Activated CD8-positive, alpha-beta memory T cell treated with anti-CD3 and anti-CD28 coated beads, Interleukin-2, amount 10 ng/mL, durations not matched to agents 7 days and 5 days (primary cell): ENCODE results near the gene ACTA1. TPM values are rescaled to one million over a fixed set of nuclear protein-coding genes. Genes with fewer than 3 reads are reported as not detected.
"Not testable (repeated sequence)": the region's sequence is repeated elsewhere in the genome, so short reads cannot be mapped to it uniquely, and the experiment has no call there.

Source experiments
- ATAC-seq: fragments of 150-1000 bp; cut with Tn5 transposase; one replicate; pipeline ENCODE4 v1.10.0; 2021; ENCODE audit warnings: moderate library complexity
- CTCF ChIA-PET: fragments of 350-600 bp; sonication (Branson Sonifier 250); formaldehyde crosslinking; loops from one replicate; lab custom pipeline; 2021; ENCODE audit warnings: antibody characterized with exemption; lab: Charles Lee
- DNase-seq: peaks from one replicate; pipeline ENCODE4 v3.0.0-alpha.2; 2020
- H3K27ac Mint-ChIP-seq: one replicate; pipeline ENCODE4 v1.8.0; 2021; ENCODE audit warnings: mild to moderate bottlenecking, mixed read lengths
- H3K27me3 Mint-ChIP-seq: one replicate; pipeline ENCODE4 v1.8.0; 2021; ENCODE audit warnings: mixed read lengths
- H3K36me3 Mint-ChIP-seq: one replicate; pipeline ENCODE4 v1.8.0; 2021; ENCODE audit warnings: mild to moderate bottlenecking, mixed read lengths
- H3K4me1 Mint-ChIP-seq: one replicate; pipeline ENCODE4 v1.8.0; 2021; ENCODE audit warnings: mixed read lengths
- H3K4me3 Mint-ChIP-seq: one replicate; pipeline ENCODE4 v1.8.0; 2021; ENCODE audit warnings: mild to moderate bottlenecking, moderate library complexity, mixed read lengths
- H3K9me3 Mint-ChIP-seq: one replicate; pipeline ENCODE4 v1.8.0; 2022; ENCODE audit warnings: low read depth, mixed read lengths
- total RNA-seq, 2 experiments: library from RNA; stranded (reverse); gene quantifications; one replicate each; pipeline ENCODE4 v1.2.3, GENCODE V29; 2021

ACTA1 gene
- not detected for total RNA-seq

GRCh38 chr1:229434005-229434640 is at the start of gene ACTA1:
TSS of gene ACTA1 (minus strand) at chr1:229434094. CDS start at chr1:229433115, 979 bp downstream.
- peaks cover 85% of the 10 kb centered on the region for H3K27me3 Mint-ChIP-seq
- H3K4me3 Mint-ChIP-seq, result no peak within 1 kb of the TSS
- H3K4me1 Mint-ChIP-seq, result peaks cover 18% of the 10 kb centered on the region
- DNase-seq, result no peak
- ATAC-seq, result no peak
- no peaks in the 10 kb centered on the region for H3K9me3 Mint-ChIP-seq
- peaks cover 11% of the 10 kb centered on the region for H3K36me3 Mint-ChIP-seq
- CTCF ChIA-PET, result no interaction called here
- H3K27ac Mint-ChIP-seq, result no peak within 1 kb of the TSS

- Mint-ChIP-seq H3K27ac (no peak overlapping the region), H3K27me3 (no peaks in the 10 kb centered on the region), H3K36me3 (peaks cover 46% of the 10 kb centered on the region), H3K4me3 (no peak overlapping the region), H3K9me3 (no peaks in the 10 kb centered on the region), H3K4me1 (peaks cover 16% of the 10 kb centered on the region)
- DNase-seq (no peak), ATAC-seq (no peak)
- CTCF ChIA-PET, result interaction anchor here (0.6 to 6.2 kb wide), 29 partner anchors 9 to 824 kb away, joined by 3 to 114 read pairs (median 4); partner anchors contain the start of genes CCSAP, NUP133 and RAB4A
These were observed 48.6 kb upstream of the ACTA1 start for GRCh38 chr1:229482511-229482910.

GRCh38 chr1:229480495-229480894 is 46.6 kb upstream of the ACTA1 start:
- Mint-ChIP-seq H3K27ac (no peak overlapping the region), H3K27me3 (no peaks in the 10 kb centered on the region), H3K36me3 (peaks cover 39% of the 10 kb centered on the region), H3K9me3 (no peaks in the 10 kb centered on the region), H3K4me1 (peaks cover 16% of the 10 kb centered on the region), H3K4me3 (no peak overlapping the region)
- CTCF ChIA-PET, result interaction anchor here (0.5 to 6.2 kb wide), 5 partner anchors 13 to 224 kb away, joined by 3 to 114 read pairs (median 3); no protein-coding TSS in a partner anchor
- ATAC-seq, result no peak
- DNase-seq, result no peak

GRCh38 chr1:229479660-229480399 is 45.9 kb upstream of the ACTA1 start:
- Mint-ChIP-seq H3K4me1 (peaks cover 16% of the 10 kb centered on the region), H3K27ac (no peak overlapping the region), H3K4me3 (no peak overlapping the region), H3K9me3 (no peaks in the 10 kb centered on the region), H3K27me3 (no peaks in the 10 kb centered on the region), H3K36me3 (peaks cover 37% of the 10 kb centered on the region)
- ATAC-seq, result no peak
- CTCF ChIA-PET, result interaction anchor here (0.5 to 6.2 kb wide), 6 partner anchors 13 to 223 kb away, joined by 3 to 114 read pairs (median 3); no protein-coding TSS in a partner anchor
- DNase-seq, result no peak

- Mint-ChIP-seq H3K4me1 (peaks cover 20% of the 10 kb centered on the region), H3K27ac (no peak overlapping the region), H3K27me3 (no peaks in the 10 kb centered on the region), H3K9me3 (no peaks in the 10 kb centered on the region), H3K4me3 (no peak overlapping the region), H3K36me3 (peaks cover 41% of the 10 kb centered on the region)
- ATAC-seq (no peak), DNase-seq (no peak)
- CTCF ChIA-PET, result interaction anchor here (1.3 to 6.2 kb wide), 2 partner anchors 38 to 222 kb away, joined by 3 to 114 read pairs; no protein-coding TSS in a partner anchor
These were observed 45.0 kb upstream of the ACTA1 start for GRCh38 chr1:229478852-229479251.

GRCh38 chr1:229475859-229476258 is 42.0 kb upstream of the ACTA1 start:
- CTCF ChIA-PET, result interaction anchor here (1.4 kb wide), 1 partner anchor 221 kb away, joined by 7 read pairs; no protein-coding TSS in a partner anchor
- not testable (repeated sequence) for DNase-seq
- peaks cover 29% of the 10 kb centered on the region for H3K36me3 Mint-ChIP-seq

GRCh38 chr1:229474509-229474908 is 40.6 kb upstream of the ACTA1 start:
- Mint-ChIP-seq H3K9me3 (no peaks in the 10 kb centered on the region), H3K36me3 (peaks cover 28% of the 10 kb centered on the region), H3K27me3 (no peaks in the 10 kb centered on the region), H3K4me3 (no peak overlapping the region), H3K4me1 (peaks cover 11% of the 10 kb centered on the region), H3K27ac (no peak overlapping the region)
- DNase-seq (no peak), ATAC-seq (no peak)
- CTCF ChIA-PET, result no interaction called here

More at GRCh38 chr1:229475859-229476258, 42.0 kb upstream of the ACTA1 start:
- ATAC-seq, H3K27ac Mint-ChIP-seq, H3K4me3 Mint-ChIP-seq, H3K27me3 Mint-ChIP-seq, H3K9me3 Mint-ChIP-seq: not testable (repeated sequence)
- peaks cover 18% of the 10 kb centered on the region for H3K4me1 Mint-ChIP-seq

GRCh38 chr1:229471175-229471574 is 37.3 kb upstream of the ACTA1 start:
- Mint-ChIP-seq H3K27ac (no peak overlapping the region), H3K4me1 (peaks cover 4% of the 10 kb centered on the region), H3K4me3 (no peak overlapping the region), H3K36me3 (peaks cover 34% of the 10 kb centered on the region), H3K9me3 (no peaks in the 10 kb centered on the region), H3K27me3 (no peaks in the 10 kb centered on the region)
- ATAC-seq, result no peak
- DNase-seq, result no peak
- CTCF ChIA-PET, result no interaction called here

- Mint-ChIP-seq H3K36me3 (peaks cover 36% of the 10 kb centered on the region), H3K4me3 (no peak overlapping the region), H3K9me3 (no peaks in the 10 kb centered on the region), H3K27me3 (no peaks in the 10 kb centered on the region), H3K4me1 (peaks cover 4% of the 10 kb centered on the region), H3K27ac (no peak overlapping the region)
- DNase-seq (no peak), ATAC-seq (no peak)
- CTCF ChIA-PET, result no interaction called here
These were observed 36.6 kb upstream of the ACTA1 start for GRCh38 chr1:229470406-229471043.

GRCh38 chr1:229466887-229467286 is 33.0 kb upstream of the ACTA1 start:
- CTCF ChIA-PET, result interaction anchor here (0.8 kb wide), 1 partner anchor 15 kb away, joined by 3 read pairs; no protein-coding TSS in a partner anchor
- H3K4me1 Mint-ChIP-seq, result no peaks in the 10 kb centered on the region
- H3K36me3 Mint-ChIP-seq, result peaks cover 50% of the 10 kb centered on the region
- no peak for ATAC-seq
- no peak overlapping the region for H3K27ac Mint-ChIP-seq
- DNase-seq, result no peak
- no peak overlapping the region for H3K4me3 Mint-ChIP-seq
- no peaks in the 10 kb centered on the region for H3K9me3 Mint-ChIP-seq
- no peaks in the 10 kb centered on the region for H3K27me3 Mint-ChIP-seq

GRCh38 chr1:229464672-229465071 is 30.8 kb upstream of the ACTA1 start:
- H3K4me3 Mint-ChIP-seq, result no peak overlapping the region
- no peaks in the 10 kb centered on the region for H3K9me3 Mint-ChIP-seq
- H3K36me3 Mint-ChIP-seq, result peaks cover 59% of the 10 kb centered on the region
- CTCF ChIA-PET, result no interaction called here
- ATAC-seq (no peak), DNase-seq (no peak)
- no peak overlapping the region for H3K27ac Mint-ChIP-seq
- H3K4me1 Mint-ChIP-seq, result no peaks in the 10 kb centered on the region
- no peaks in the 10 kb centered on the region for H3K27me3 Mint-ChIP-seq

- no peaks in the 10 kb centered on the region for H3K27me3 Mint-ChIP-seq
- no peaks in the 10 kb centered on the region for H3K9me3 Mint-ChIP-seq
- ATAC-seq (no peak), DNase-seq (no peak)
- H3K4me3 Mint-ChIP-seq, result no peak overlapping the region
- CTCF ChIA-PET, result interaction anchor here (0.6 to 1.2 kb wide), 2 partner anchors 19 to 39 kb away, joined by 3 read pairs; no protein-coding TSS in a partner anchor
- H3K27ac Mint-ChIP-seq, result no peak overlapping the region
- peaks cover 5% of the 10 kb centered on the region for H3K4me1 Mint-ChIP-seq
- peaks cover 57% of the 10 kb centered on the region for H3K36me3 Mint-ChIP-seq
These were observed 27.3 kb upstream of the ACTA1 start for GRCh38 chr1:229461032-229461668.

- ATAC-seq (no peak), DNase-seq (no peak)
- Mint-ChIP-seq H3K4me1 (peaks cover 8% of the 10 kb centered on the region), H3K27ac (no peak overlapping the region), H3K9me3 (no peaks in the 10 kb centered on the region), H3K27me3 (no peaks in the 10 kb centered on the region), H3K4me3 (no peak overlapping the region), H3K36me3 (peaks cover 52% of the 10 kb centered on the region)
- CTCF ChIA-PET, result interaction anchor here (0.9 to 1.2 kb wide), 2 partner anchors 20 to 32 kb away, joined by 3 read pairs; no protein-coding TSS in a partner anchor
These were observed 25.9 kb upstream of the ACTA1 start for GRCh38 chr1:229459815-229460214.
